Renal cortical epithelial cell (primary cell): ENCODE data around the gene STRBP. TPM values are rescaled to one million over a fixed set of nuclear protein-coding genes. Genes with fewer than 3 reads are reported as not detected.

Source experiments
- total RNA-seq: library from RNA; depleted of rRNA; stranded (reverse); fragments of >200 nt; gene quantifications from 2 replicates; pipeline ENCODE4 v1.2.3, GENCODE V29; 2014

STRBP gene
- total RNA-seq, 1 donor from 2014 or later, result 23.8 TPM

Other genes with a start within 250 kb of the STRBP start
- 0.50 TPM in 1 of 2 replicates, not detected in the other for gene GPR21, start 234.9 kb downstream of the STRBP start, total RNA-seq
- gene CRB2, start 87.6 kb upstream of the STRBP start, total RNA-seq, result 0.17 and 0.65 TPM in 2 replicates